WTC11 (cell line): ENCODE results near the gene SHROOM3.

Experiments
- ATF2 ChIP-seq: sonication (generic); formaldehyde crosslinking; IDR thresholded peaks from 2 replicates; pipeline ENCODE4 v1.8.1; 2022; ENCODE audit warnings: low read depth, missing genetic modification reagents, borderline replicate concordance
- CTCF ChIP-seq: fragments of 200-600 bp; IDR thresholded peaks from 2 replicates; pipeline ENCODE4 v1.8.0; 2022; ENCODE audit warnings: antibody characterized with exemption
- FOXP1 ChIP-seq: sonication (generic); formaldehyde crosslinking; IDR thresholded peaks from 2 replicates; pipeline ENCODE4 v1.8.0; 2022; ENCODE audit warnings: missing genetic modification reagents, mild to moderate bottlenecking, moderate library complexity, borderline replicate concordance
- FOXP4 ChIP-seq: sonication (generic); formaldehyde crosslinking; IDR thresholded peaks from 2 replicates; pipeline ENCODE4 v1.8.0; 2022; ENCODE audit warnings: mild to moderate bottlenecking, missing genetic modification reagents
- ZBTB21 ChIP-seq: sonication (generic); formaldehyde crosslinking; IDR thresholded peaks from 2 replicates; pipeline ENCODE4 v1.8.1; 2023; ENCODE audit warnings: mild to moderate bottlenecking, missing genetic modification reagents, borderline replicate concordance
- ZNF317 ChIP-seq: sonication (generic); formaldehyde crosslinking; IDR thresholded peaks from 2 replicates; pipeline ENCODE4 v1.8.1; 2023; ENCODE audit warnings: low read depth, mild to moderate bottlenecking, moderate library complexity, missing genetic modification reagents, borderline replicate concordance
- TF ChIP-seq, protein P1 (sequence below): sonication (generic); formaldehyde crosslinking; IDR thresholded peaks from 2 replicates; pipeline ENCODE4 v1.8.1; 2023; ENCODE audit warnings: mild to moderate bottlenecking, moderate library complexity, missing genetic modification reagents

DNA sequence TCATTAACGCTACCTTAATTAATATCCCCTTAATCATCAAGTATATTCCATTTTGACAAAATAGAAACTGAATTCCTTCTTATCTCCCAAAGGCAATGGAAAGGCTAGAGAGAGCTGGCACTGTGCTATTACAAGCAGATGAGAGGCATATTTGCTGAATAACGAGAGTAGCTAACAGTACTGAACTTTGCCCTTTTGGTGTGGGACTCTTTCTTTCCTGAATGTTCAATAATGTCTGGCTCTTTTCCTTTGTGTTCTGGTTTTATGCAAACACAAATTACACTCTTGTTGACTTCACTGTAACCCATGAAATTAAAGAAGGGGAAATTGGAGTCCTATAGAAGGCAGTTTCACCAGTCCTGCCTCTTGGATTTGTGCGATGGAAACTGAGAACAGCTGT lies 63.5 kb downstream of the SHROOM3 start:
- TF ChIP-seq CTCF (no peak), FOXP1 (no peak), ZNF317 (CRISPR knock-in tag) (no peak), FOXP4 (CRISPR knock-in tag) (no peak), ZBTB21 (no peak), ATF2 (no peak)
- TF ChIP-seq, protein P1, sequence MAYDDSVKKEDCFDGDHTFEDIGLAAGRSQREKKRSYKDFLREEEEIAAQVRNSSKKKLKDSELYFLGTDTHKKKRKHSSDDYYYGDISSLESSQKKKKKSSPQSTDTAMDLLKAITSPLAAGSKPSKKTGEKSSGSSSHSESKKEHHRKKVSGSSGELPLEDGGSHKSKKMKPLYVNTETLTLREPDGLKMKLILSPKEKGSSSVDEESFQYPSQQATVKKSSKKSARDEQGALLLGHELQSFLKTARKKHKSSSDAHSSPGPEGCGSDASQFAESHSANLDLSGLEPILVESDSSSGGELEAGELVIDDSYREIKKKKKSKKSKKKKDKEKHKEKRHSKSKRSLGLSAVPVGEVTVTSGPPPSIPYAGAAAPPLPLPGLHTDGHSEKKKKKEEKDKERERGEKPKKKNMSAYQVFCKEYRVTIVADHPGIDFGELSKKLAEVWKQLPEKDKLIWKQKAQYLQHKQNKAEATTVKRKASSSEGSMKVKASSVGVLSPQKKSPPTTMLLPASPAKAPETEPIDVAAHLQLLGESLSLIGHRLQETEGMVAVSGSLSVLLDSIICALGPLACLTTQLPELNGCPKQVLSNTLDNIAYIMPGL (CRISPR knock-in tag) = no peak
